IPS DF 6.9 (cell line): Measurements from ENCODE around the gene SRI.

Experiments
- DNase-seq: peaks from one replicate; pipeline ENCODE4 v3.0.0-alpha.2; 2013; ENCODE audit warnings: low read depth, low spot score
- H3K27ac ChIP-seq: one replicate; pipeline ENCODE4 v1.5.1; 2013; ENCODE audit warnings: low read length, control low read depth
- H3K27me3 ChIP-seq: 2 replicates; pipeline ENCODE4 v1.6.1; 2013; ENCODE audit warnings: mild to moderate bottlenecking, low read length; ENCODE audit not compliant: control insufficient read depth, insufficient read depth
- H3K36me3 ChIP-seq: 2 replicates; pipeline ENCODE4 v1.6.1; 2013; ENCODE audit warnings: low read length; ENCODE audit not compliant: control insufficient read depth, insufficient read depth
- H3K4me1 ChIP-seq: 2 replicates; pipeline ENCODE4 v1.6.1; 2013; ENCODE audit warnings: low read length; ENCODE audit not compliant: control insufficient read depth, insufficient read depth
- H3K4me3 ChIP-seq: 2 replicates; pipeline ENCODE4 v1.5.1; 2013; ENCODE audit warnings: mild to moderate bottlenecking, low read length
- H3K9me3 ChIP-seq: 2 replicates; pipeline ENCODE4 v1.6.1; 2013; ENCODE audit warnings: low read length, inconsistent platforms; ENCODE audit not compliant: control insufficient read depth, insufficient read depth
- WGBS: extraction: QIAGEN DNeasy Blood & Tissue Kit; methylation state at CpG from one replicate; pipeline ENCODE4 v1.1.7; 2013; ENCODE audit warnings: mixed read lengths, missing lambda C conversion rate; ENCODE audit not compliant: insufficient read length, insufficient coverage; 5-methylcytosine and 5-hydroxymethylcytosine counted together

Gene SRI

GRCh38 chr7:88226201-88226600 is 6.4 kb upstream of the SRI start:
- no peaks in the 10 kb centered on the region for H3K27me3 ChIP-seq
- H3K4me1 ChIP-seq: no peaks in the 10 kb centered on the region
- H3K4me3 ChIP-seq: no peak overlapping the region
- no peak for DNase-seq
- no peaks in the 10 kb centered on the region for H3K36me3 ChIP-seq
- no peak overlapping the region for H3K27ac ChIP-seq
- no peaks in the 10 kb centered on the region for H3K9me3 ChIP-seq
- no CpG with 5 or more reads among the region's 4 CpGs for WGBS

- DNase-seq: no peak
- H3K27ac ChIP-seq: no peak overlapping the region
- H3K4me3 ChIP-seq: no peak overlapping the region
- no CpG with 5 or more reads among the region's 2 CpGs for WGBS
- H3K36me3 ChIP-seq: no peaks in the 10 kb centered on the region
- H3K9me3 ChIP-seq: no peaks in the 10 kb centered on the region
- H3K4me1 ChIP-seq: no peaks in the 10 kb centered on the region
- no peaks in the 10 kb centered on the region for H3K27me3 ChIP-seq
Observed at GRCh38 chr7:88224601-88225275, 4.9 kb upstream of the SRI start.

GRCh38 chr7:88223265-88223664 is 3.4 kb upstream of the SRI start:
- H3K9me3 ChIP-seq: no peaks in the 10 kb centered on the region
- H3K4me1 ChIP-seq: no peaks in the 10 kb centered on the region; the same call in 1 of the 2 replicates
- no peak overlapping the region for H3K4me3 ChIP-seq
- H3K27ac ChIP-seq: no peak overlapping the region
- no CpG with 5 or more reads among the region's 2 CpGs for WGBS
- no peak for DNase-seq
- no peaks in the 10 kb centered on the region for H3K27me3 ChIP-seq
- H3K36me3 ChIP-seq: no peaks in the 10 kb centered on the region

GRCh38 chr7:88218836-88219605 is 817 bp downstream of the SRI start:
- Histone ChIP-seq H3K27ac (no peak overlapping the region), H3K9me3 (no peaks in the 10 kb centered on the region), H3K4me3 (peak overlapping the region; percentile 65; the same call in 1 of the 2 replicates), H3K27me3 (no peaks in the 10 kb centered on the region), H3K36me3 (peaks cover 4% of the 10 kb centered on the region; the same call in 1 of the 2 replicates), H3K4me1 (peaks cover 4% of the 10 kb centered on the region; the same call in 1 of the 2 replicates)
- no peak for DNase-seq
- WGBS: no CpG with 5 or more reads among the region's 27 CpGs

DNA sequence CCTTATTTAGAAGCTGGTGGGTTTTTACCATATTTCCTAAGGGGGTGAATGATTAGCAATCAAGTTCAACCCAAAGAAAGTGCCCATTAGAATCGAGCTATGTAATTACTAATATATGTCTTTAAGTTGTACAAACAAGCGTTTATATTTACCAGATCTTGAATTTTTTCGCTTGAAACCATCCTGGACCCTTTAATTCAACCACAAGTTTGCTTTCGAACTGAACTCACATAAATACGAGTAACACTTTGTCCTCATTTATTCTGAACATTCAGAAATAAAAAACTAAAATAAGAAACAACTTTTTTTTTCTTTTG is 1.5 kb downstream of the SRI start:
- Histone ChIP-seq H3K4me1 (peaks cover 4% of the 10 kb centered on the region; the same call in 1 of the 2 replicates), H3K36me3 (peaks cover 4% of the 10 kb centered on the region; the same call in 1 of the 2 replicates), H3K27me3 (no peaks in the 10 kb centered on the region), H3K27ac (no peak overlapping the region), H3K4me3 (no peak overlapping the region; the same call in 1 of the 2 replicates), H3K9me3 (no peaks in the 10 kb centered on the region)
- WGBS: no CpG with 5 or more reads among the region's 5 CpGs
- no peak for DNase-seq

GRCh38 chr7:88217675-88218428 is 2.0 kb downstream of the SRI start:
- WGBS: no CpG with 5 or more reads among the region's 1 CpG
- no peak overlapping the region for H3K27ac ChIP-seq
- DNase-seq: no peak

DNA sequence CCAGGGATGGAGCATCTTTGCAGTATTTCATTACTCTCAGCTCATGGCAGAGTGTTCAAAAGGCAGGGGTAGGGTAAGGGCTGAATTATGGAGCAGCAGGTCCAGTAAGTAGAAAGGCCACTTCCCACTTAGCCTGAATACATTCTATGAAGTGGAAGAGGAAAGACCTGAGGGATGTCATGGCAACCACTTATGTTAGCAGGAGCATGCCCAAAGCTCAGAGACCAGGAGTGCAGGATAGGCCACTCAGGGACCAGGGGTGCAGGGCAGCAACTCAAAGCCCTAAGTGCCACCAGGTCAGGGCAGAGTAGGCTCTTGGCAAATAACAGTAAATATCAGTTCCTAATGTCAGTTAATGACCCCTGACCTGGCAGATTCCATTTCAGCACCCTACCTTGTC is 3.6 kb downstream of the SRI start:
- Histone ChIP-seq H3K9me3 (no peaks in the 10 kb centered on the region), H3K27me3 (no peaks in the 10 kb centered on the region), H3K4me1 (peaks cover 4% of the 10 kb centered on the region; the same call in 1 of the 2 replicates), H3K4me3 (no peak overlapping the region), H3K27ac (no peak overlapping the region), H3K36me3 (peaks cover 4% of the 10 kb centered on the region; the same call in 1 of the 2 replicates)
- DNase-seq: no peak

More at GRCh38 chr7:88217675-88218428, 2.0 kb downstream of the SRI start:
- no peaks in the 10 kb centered on the region for H3K9me3 ChIP-seq
- no peaks in the 10 kb centered on the region for H3K27me3 ChIP-seq
- H3K4me1 ChIP-seq: peaks cover 4% of the 10 kb centered on the region; the same call in 1 of the 2 replicates
- peaks cover 4% of the 10 kb centered on the region; the same call in 1 of the 2 replicates for H3K36me3 ChIP-seq
- H3K4me3 ChIP-seq: no peak overlapping the region

- WGBS: no CpG with 5 or more reads among the region's 2 CpGs
- no peaks in the 10 kb centered on the region for H3K9me3 ChIP-seq
- peaks cover 4% of the 10 kb centered on the region; the same call in 1 of the 2 replicates for H3K4me1 ChIP-seq
- no peaks in the 10 kb centered on the region for H3K27me3 ChIP-seq
- H3K4me3 ChIP-seq: no peak overlapping the region
- H3K36me3 ChIP-seq: peaks cover 4% of the 10 kb centered on the region; the same call in 1 of the 2 replicates
- DNase-seq: no peak
- no peak overlapping the region for H3K27ac ChIP-seq
Observed at GRCh38 chr7:88215295-88215694, 4.5 kb downstream of the SRI start.

DNA sequence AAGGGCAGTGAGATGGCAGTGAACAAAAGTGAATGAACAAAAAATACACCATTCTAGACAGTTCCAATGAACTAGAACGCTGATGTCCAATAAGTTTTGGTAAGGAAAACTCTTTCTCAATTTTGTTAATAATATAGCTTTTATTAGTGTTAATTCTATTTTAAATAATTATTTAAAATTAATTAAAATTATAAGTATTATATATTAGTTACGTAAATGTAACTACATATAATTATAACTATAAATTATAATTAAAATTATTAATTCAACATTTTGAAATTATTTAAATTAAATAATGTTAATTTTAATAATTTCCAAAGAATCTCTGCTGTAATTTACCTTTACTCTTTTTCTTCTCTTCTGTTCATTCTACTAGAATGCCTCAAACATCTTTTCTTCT is 5.4 kb downstream of the SRI start:
- Histone ChIP-seq H3K27ac (no peak overlapping the region), H3K36me3 (peaks cover 4% of the 10 kb centered on the region; the same call in 1 of the 2 replicates), H3K27me3 (no peaks in the 10 kb centered on the region), H3K4me3 (no peak overlapping the region), H3K4me1 (peaks cover 4% of the 10 kb centered on the region; the same call in 1 of the 2 replicates), H3K9me3 (no peaks in the 10 kb centered on the region)
- no peak for DNase-seq
- WGBS: no CpG with 5 or more reads among the region's 2 CpGs

GRCh38 chr7:88212918-88213317 is 6.9 kb downstream of the SRI start:
- peaks cover 6% of the 10 kb centered on the region; the same call in 1 of the 2 replicates for H3K36me3 ChIP-seq
- no peaks in the 10 kb centered on the region for H3K27me3 ChIP-seq
- H3K9me3 ChIP-seq: no peaks in the 10 kb centered on the region
- no peak overlapping the region for H3K27ac ChIP-seq
- no CpG with 5 or more reads among the region's 1 CpG for WGBS
- peaks cover 3% of the 10 kb centered on the region; the same call in 1 of the 2 replicates for H3K4me1 ChIP-seq
- no peak for DNase-seq
- no peak overlapping the region for H3K4me3 ChIP-seq
